Astrocyte of the hippocampus (primary cell): ENCODE measurements around the gene EIF4A3.
A peak's percentile ranks its signal among the peaks of the same experiment; 100 is the strongest.

ENCODE experiments used
- DNase-seq: peaks from one replicate; pipeline ENCODE4 v3.0.0; 2011; ENCODE audit warnings: low read depth, low spot score

The EIF4A3 gene

GRCh38 chr17:80147035-80147822, at the start of gene EIF4A3:
Gene EIF4A3 (minus strand): TSS chr17:80147128. CDS start chr17:80146961, 167 bp downstream.
- DNase-seq = peak; percentile 100

- no peak for DNase-seq
These were observed 49.7 kb upstream of the EIF4A3 start for GRCh38 chr17:80196652-80197051.

GRCh38 chr17:80195671-80196529, 49.0 kb upstream of the EIF4A3 start:
- DNase-seq = peak; percentile 35

DNA sequence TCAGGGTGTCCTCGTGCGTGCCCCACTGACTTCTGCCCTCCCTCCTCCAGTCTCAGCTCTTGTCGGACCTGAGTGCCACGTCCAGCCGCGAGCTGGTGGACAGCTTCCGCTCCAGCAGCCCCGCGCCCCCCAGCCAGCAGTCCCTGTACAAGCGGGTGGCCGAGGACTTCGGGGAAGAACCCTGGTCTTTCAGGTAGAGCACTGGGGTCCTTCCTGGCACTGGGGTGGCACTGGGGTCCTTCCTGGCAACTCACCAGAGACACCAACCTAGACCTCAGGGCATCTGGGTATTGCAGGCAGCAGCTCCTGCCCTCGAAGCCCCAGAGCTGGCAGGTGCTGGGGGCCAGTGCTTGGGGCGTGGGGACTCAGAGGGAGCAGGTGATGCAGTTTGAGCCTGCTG, 48.2 kb upstream of the EIF4A3 start:
- no peak for DNase-seq

GRCh38 chr17:80191865-80192661, 45.1 kb upstream of the EIF4A3 start:
- DNase-seq = no peak

GRCh38 chr17:80191192-80191591, 44.3 kb upstream of the EIF4A3 start:
- DNase-seq = no peak

DNA sequence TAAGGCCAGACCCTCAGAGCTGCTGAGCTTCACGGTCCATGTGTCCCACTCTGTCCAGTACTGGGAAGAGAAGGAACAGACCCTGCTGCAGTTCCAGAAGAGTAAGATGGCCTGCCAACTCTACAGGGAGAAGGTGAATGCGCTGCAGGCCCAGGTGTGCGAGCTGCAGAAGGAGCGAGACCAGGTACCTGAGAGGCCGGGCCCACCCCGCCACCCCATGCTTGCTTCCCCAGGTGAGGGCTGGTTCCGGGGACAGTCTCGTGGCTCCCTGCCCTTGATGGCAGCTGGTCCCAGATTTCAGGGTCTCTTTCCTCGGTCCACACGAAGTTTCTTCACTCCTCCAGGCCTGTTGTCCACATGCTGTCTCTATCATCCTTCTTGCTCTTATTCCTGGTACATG, 43.8 kb upstream of the EIF4A3 start:
- DNase-seq = no peak

- DNase-seq = no peak
These were observed 42.7 kb upstream of the EIF4A3 start for GRCh38 chr17:80189611-80190010.

GRCh38 chr17:80187515-80187941, 40.6 kb upstream of the EIF4A3 start:
- DNase-seq = peak; percentile 13

DNA sequence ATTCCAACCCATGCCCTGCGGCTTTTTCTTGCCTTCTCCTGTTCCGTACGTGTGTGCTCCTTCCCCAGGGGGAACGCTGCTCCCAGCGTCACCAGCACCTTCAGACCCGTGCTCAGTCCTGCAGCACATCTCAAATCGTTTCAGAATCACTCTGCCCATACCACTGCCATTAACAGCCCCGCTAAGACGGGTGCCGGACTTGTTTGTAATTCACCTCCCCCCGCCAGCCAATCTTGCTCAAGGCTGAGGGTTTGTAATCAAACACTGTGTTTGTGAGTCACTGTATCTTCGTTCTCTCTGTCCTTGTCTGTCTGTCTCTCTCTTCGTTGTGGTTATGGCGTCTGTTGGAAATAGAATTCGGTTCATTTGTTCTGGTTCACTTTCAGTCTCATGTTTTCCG, 40.2 kb upstream of the EIF4A3 start:
- no peak for DNase-seq

- no peak for DNase-seq
These were observed 39.0 kb upstream of the EIF4A3 start for GRCh38 chr17:80185968-80186367.

DNA sequence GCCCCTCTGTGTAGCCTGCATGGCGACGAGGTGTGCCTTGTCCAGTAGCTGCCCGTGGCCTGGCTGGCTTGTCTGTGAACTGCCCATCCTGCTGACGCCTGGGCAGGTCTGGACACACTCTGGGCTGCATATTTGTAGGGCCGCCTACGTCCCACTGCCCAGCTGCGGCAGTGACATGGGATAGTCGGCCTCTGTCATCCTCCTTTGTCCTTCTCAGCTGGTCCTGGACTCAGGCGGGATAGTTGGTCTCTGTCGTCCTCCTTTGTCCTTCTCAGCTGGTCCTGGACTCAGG, 37.4 kb upstream of the EIF4A3 start:
- no peak for DNase-seq

DNA sequence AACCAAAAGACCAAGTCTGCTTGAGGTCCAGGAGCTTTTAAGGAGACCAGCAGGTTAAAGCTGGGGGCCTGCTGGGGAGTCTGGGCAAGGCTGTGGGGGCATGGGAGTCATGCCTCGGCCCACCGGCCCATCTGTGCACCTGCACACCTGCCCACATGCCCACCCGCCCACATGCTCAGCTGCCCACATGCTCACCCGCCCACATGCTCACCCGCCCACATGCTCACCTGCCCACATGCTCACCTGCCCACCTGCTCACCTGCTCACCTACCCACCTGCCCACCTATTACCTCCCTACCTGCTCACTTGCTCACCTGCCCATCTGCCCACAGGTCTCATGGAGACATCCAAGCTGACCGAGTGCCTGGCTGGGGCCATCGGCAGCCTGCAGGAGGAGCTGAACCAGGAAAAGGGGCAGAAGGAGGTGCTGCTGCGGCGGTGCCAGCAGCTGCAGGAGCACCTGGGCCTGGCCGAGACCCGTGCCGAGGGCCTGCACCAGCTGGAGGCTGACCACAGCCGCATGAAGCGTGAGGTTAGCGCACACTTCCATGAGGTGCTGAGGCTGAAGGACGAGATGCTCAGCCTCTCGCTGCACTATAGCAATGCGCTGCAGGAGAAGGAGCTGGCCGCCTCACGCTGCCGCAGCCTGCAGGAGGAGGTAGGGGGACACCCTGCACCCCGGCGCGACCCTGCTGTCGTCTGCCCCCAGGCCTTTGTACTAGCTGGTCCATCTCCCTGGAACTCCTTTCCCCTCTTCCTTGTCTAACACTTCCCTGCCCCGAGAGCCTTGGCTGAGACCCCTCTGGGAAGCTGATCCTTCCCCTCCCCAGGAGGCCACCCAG, 36.9 kb upstream of the EIF4A3 start:
- no peak for DNase-seq

DNA sequence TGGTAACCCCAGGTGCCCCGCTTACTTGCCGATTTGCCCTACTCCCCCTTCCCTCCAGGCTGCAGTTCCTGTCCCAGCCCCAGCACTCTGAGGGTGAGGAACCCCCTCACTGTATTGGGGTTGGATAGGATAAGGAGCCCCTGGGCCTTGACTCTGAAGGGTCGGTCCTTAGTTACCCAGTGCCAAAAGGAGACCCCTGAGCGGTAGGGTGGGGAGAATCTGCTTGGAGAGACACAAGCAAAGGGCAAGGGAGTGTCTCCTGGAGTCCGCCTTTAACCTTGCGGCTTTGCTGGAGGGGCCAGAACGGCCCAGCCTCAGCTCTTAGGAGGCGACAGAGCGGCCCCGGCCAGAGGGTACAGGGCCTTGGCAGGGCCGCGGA, 35.9 kb upstream of the EIF4A3 start:
- no peak for DNase-seq

DNA sequence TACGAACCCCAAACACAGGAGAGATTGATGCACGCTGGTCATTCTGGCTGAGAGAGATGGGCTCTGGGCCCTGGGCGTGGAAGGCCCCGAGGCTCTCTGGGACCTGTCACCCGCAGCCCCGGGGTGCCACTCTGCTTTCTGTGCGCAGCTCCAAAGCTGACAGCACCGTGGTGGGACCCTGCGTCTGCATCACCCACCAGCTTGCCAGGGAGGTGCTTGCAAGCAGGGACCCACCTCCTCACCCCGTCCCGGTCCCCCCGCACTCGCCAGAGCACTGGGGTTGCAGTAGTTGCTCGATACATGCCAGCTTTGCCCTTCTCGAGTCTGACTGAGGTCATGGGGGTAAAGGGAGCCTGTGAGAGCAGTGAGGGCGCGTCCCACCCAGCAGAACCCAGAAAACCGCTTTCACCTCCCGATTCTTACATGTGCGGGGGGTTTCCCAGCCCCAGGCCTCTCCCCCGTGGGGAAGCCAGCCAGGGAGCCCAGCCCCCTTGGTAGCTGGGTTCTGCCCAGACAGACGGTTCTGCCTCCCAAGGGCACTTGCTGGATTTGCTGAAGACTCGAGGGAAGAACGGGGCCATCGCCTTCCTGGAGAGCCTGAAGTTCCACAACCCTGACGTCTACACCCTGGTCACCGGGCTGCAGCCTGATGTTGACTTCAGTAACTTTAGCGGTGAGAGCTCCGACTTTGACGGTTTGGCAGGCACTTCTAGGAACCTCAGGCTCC, 35.4 kb upstream of the EIF4A3 start:
- DNase-seq = no peak

DNA sequence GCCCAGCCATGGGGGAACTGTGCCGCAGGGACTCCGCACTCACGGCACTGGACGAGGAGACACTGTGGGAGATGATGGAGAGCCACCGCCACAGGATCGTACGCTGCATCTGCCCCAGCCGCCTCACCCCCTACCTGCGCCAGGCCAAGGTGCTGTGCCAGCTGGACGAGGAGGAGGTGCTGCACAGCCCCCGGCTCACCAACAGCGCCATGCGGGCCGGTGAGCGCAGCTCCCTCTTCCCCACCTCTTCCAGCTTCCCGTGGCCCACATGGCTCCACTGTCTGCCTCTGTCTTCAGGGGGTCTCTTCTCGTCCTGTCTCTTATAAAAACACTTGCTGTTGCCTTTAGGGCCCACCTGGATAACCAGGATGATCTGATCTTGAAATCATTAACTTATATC, 34.5 kb upstream of the EIF4A3 start:
- DNase-seq = no peak

DNA sequence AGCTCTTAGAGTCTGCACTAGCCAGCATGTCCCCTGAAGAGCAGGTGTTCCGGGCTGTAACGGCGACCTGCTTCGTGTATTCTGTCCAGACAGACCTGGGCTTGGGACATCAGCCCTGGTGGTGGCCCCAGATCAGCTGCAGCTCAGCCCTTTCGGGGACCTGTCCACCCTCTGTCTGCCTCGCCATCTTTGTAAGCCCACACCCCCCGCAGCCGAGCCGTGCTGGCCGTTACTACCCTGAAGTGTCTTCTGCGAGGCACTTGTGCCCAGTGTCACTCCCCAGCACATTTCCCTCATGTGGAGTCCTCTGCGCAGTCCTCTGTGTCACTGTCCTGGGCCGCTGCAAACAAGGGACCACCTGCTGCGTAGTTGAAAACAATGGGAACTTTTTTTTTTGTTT, 33.3 kb upstream of the EIF4A3 start:
- no peak for DNase-seq

- no peak for DNase-seq
These were observed 31.2 kb upstream of the EIF4A3 start for GRCh38 chr17:80177986-80178595.

DNA sequence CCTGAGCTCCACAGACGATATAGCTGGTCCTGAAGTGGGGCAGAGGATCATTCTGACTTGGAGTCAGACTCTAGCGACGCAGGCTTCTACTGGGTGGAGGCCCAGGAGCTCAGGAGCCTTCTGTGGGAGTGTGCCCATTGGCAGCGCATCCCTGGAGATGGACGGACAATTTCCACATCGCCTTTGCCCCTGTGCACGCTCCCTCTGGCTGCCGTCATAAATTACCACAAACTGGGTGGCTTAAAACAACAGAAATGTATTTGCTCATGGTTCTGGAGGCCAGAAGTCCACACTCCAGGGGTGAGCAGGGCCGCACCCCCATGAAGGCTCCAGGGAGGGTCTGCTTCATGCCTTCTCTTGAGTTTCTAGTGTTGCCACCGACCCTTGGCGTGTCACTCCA, 29.8 kb upstream of the EIF4A3 start:
- no peak for DNase-seq

- DNase-seq = no peak
These were observed 27.0 kb upstream of the EIF4A3 start for GRCh38 chr17:80173916-80174315.
